K562 (cell line): ENCODE results near the gene EFCAB9.

ENCODE experiments used
- POLR2A ChIP-seq: fragments of 450-650 bp; conservative IDR thresholded peaks from 2 replicates; pipeline ENCODE4 v1.6.1; 2016
- POLR2AphosphoS5 ChIP-seq: IDR thresholded peaks from 2 replicates; pipeline ENCODE4 v1.6.1; 2011; ENCODE audit warnings: mild to moderate bottlenecking, low read depth, low read length, moderate library complexity; ENCODE audit not compliant: control insufficient read depth, insufficient read depth

- no peak for TF ChIP-seq POLR2AphosphoS5
- TF ChIP-seq POLR2A: no peak
These were observed 25.7 kb upstream of the EFCAB9 start for GRCh38 chr5:172168311-172168710.
